GM18909 (cell line): ENCODE results near the gene PITPNM3.
"Not testable (repeated sequence)": the region's sequence is repeated elsewhere in the genome, so short reads cannot be mapped to it uniquely, and the experiment has no call there.

Experiments
- ATAC-seq: cut with Tn5 transposase; IDR thresholded peaks from one replicate; pipeline ENCODE4 v1.9.1; 2021; ENCODE audit warnings: mild to moderate bottlenecking; ENCODE audit not compliant: unreplicated experiment, poor library complexity

Gene PITPNM3

DNA sequence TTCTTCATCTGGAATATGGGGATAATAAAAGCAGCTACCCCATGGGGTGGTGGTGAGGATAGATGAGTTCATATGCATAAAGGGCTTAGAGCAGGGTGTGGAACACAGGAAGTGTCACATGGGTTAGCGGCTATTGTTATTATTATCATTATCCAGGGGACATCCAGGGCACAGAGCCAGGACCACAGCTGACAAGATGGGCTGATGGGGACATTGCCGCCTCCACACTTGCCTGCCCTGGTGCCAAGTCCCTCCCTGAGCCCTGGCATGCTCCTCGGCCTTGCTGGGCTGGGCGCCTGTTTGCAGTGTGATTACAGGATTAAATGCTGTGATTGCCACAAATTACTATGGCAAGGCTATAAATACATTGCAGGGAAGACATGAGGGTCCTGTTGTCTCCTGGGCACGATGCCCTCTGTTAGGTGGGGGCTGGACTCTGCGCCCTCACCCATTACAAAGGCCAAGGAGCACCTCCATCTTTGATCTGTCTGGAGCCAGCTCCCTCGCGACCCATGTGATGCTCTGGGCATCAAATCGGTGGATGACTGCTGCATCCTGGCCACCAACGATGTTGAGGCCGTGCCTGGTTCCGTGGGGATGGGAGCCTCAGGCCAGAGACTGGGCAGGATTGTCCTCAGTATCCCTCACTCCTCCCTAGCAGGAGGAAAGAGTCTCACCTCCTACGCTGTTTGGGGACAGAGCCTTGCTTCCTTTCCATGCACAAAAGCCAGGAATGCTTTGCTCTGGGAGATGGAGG lies 68.9 kb downstream of the PITPNM3 start:
- no peak for ATAC-seq

DNA sequence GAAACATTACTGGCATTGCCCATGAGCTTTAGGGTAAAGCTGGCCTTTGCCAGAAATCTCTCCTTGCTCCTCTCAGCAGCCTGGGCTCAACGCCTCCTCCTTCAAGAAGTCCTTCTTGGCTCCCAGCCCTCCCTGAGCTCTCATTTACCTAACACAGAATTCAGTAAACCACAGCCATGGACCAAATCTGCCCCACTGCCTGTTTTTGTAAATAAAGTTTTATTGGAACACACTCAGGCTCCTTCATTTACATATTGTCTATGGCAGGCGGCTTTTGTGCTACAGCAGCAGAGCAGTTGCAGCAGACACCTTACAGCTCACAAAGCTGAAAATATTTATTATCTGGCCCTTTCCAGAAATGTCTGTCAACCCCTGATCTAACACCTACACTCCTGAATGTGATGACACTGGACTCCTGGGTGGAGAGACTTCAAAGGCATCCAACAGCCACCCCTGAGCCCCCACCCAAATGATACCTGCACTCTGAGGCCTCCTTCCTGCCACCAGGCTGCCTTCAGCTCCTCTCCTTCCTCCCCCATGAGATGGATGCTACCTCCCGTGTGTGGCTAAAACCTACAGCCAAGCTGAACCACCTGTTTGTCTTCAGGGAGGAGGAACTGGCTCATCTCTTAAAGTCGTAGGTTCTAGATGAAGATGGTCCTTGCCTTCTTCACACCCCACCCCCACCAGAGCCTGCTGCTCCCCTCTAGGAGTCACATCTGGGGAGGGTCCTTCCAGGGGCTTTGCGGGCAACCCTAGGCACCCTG lies 70.5 kb downstream of the PITPNM3 start:
- no peak for ATAC-seq

DNA sequence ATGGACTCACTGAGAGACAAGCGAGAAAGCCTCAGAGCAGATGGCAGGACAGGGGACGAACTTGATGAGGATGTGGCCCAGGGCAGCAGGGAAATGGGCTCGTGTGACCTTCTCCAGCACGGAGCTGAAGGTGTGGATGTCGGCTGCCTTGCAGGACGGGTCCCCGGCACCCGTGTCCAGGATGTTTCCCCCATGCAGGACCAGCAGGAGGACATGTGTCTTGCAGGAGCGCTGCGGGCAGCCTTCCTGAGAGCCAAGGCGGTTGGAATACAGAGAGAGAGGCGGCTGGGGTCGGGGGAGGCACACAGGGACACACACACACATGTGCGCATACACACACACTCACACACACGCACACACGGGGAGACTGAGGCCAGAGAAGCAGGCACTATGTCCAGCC lies 72.8 kb downstream of the PITPNM3 start:
- no peak for ATAC-seq

DNA sequence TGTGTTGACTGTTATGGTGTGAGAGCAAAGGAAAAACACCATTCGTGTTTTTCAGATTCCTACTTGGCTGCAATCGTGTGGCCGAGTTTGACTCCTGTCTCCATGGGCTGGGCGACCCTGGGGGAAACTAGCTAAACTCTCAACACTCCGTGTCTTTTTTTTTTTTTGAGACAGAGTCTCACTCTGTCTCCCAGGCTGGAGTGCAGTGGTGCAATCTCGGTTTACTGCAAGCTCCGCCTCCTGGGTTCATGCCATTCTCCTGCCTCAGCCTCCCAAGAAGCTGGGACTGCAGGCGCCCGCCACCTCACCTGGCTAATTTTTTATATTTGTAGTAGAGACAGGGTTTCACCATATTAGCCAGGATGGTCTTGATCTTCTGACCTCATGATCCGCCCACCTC lies 73.6 kb downstream of the PITPNM3 start:
- ATAC-seq: not testable (repeated sequence)

DNA sequence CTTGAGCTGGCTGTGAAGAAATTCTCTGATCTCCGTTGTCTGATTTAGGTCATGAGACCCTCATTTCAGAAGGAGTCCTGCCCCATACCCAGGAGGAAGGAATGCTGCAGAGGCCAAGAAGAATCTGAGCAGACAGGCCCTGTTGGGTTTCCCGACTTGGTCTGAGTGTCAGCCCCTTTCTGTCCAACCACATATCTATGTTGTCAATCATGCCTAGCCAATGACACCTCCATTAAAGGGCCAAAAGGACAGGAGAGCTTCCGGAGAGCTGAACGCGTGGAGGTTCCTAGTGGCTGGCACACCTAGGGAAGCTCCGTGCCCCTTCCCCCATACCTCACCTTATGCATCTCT lies 74.3 kb downstream of the PITPNM3 start:
- no peak for ATAC-seq

DNA sequence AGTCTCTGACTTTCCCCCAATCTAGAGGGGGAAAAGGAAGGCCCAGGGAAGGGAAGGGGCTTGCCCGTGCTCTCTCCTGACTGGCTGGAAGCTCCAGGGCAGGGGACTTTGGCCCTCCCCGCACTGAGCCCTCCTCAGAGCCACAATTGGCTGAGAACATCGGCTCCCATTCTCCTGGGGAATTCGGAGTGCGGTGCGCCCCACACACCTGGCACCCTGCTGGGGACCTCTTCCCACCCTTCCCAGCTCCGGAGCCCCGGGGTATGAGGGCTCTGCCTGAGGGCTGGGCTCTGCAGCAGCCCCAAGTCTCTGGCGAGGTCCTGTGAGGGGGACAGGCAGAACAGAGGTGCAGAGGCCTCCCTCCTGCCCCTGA lies 76.1 kb downstream of the PITPNM3 start:
- no peak for ATAC-seq

DNA sequence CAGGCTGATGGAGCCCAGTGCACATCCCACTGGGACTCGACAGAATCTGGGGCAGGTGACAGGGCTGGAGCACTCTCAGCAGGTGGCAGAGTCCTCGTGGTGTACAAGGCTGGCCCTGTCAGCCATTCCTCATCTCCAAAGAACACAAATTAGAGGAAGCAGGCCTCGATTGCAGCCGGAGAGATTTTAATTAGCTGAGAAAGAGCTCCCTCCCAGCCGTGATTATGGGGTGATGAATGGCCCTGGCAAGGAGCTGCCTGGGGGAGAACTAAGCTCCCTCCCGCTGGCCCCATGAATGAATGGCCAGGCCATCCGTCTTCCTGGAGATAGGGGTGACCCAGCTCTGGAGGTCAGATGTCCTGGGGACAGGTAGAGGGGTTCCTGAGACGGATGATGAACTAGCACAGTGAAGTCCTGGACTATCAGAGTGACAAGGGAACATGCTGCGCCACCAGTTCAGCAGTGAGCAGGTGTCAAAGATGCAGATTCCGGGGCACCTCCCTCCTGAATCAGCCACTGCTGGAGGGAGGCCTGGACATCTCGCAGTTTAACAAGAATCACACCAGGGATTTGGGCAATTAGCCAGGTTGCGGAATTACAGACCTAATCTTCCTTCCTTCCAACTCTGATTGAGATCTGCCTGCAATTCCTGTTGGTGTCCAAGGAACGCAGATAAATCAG lies 76.6 kb downstream of the PITPNM3 start:
- no peak for ATAC-seq

DNA sequence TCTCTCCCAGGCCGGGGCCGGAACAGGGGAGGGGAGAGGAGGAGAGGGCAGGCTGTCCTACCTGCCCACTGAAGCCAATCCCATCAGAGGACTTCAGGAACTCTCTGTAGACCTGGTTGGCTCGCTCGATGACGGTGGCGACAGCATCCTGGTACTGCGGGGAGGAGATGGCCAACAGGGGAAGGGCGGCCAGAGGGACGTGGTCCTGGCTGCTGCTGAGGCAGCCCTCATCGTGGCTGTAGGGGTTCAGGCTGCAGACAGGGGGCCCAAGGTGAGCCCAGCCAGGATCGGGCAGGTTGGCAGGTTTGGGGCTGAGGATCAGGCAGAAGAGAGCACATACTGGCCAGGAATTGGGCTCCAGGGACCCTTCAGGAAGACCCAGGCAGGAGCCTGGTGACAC lies 77.9 kb downstream of the PITPNM3 start:
- no peak for ATAC-seq

DNA sequence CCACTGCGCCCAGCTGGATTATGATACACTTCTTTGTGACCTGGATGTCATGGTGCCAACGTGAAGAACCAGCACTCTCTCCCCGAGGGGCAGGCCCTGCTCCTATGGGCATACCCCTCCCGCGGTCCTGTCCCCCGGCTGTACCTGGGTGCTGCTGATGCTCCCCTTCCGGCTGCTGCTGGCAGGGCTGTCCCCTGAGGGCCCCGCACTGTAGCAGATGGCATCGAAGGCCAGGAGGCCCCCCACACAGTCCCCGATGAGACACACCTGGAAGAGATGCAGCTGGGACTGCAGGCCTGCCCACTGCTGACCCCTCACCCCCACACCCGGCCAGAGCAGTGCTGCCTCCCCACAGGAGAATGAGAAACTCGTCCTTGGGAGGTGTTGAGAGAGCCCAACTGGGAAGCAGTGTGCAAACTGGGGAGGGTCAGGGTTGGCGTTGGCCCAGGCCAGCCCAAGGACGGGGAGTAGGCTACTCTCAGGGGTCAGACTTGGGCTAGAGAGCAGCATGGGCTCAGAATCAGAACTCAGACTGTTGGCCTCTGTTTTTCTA lies 78.4 kb downstream of the PITPNM3 start:
- ATAC-seq: no peak

DNA sequence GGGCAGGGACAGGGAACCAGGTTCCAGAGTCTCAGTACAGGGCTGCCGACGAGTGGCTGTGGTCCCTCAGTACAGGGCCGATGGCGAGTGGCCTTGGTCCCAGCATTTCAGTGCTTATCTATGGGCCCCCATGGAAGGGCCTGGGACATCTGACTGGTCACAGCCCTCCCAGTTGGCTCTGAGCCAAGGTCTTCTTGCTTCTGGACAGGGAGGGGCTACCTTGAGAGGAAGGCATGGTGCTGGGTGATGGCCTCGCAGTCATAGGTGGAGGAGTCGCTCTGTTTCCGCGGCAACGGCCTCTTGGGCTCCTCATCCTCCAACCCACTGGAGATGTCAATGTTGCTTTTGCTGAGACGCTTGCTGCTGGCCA lies 79.6 kb downstream of the PITPNM3 start:
- ATAC-seq: no peak

DNA sequence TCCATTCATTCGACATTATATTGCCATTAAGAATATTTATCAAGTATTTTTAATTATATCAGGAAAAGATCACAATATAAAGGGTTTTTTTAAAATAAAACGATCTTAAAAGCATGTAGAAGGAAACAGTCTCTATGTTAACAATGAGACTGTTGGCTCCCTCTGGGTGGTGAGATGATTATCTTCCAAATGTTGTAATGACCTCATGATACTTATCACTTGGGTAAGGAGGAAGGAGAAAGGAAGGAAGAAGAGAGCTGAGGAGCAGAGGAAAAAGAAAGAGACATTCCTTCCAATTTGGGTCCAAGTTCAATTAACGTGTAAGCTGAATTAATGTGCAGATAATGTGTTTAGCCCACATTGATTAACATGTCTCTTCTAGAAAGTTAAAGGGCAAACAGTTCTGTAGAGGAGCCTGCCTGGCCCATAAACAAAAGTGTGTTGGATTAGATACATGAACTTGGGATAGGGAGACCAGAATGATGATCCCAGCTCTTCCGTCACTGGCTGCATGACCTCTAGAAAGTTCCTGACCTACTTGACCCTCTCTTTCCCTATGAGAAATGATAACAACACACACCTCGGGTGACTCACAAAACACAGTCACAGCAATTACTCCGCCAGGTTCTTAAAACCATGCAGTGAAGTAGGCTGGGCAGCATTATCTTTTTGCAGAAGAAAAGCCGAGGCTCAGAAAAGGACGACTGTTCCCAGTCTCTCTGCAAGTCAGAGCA lies 80.1 kb downstream of the PITPNM3 start:
- ATAC-seq: no peak

DNA sequence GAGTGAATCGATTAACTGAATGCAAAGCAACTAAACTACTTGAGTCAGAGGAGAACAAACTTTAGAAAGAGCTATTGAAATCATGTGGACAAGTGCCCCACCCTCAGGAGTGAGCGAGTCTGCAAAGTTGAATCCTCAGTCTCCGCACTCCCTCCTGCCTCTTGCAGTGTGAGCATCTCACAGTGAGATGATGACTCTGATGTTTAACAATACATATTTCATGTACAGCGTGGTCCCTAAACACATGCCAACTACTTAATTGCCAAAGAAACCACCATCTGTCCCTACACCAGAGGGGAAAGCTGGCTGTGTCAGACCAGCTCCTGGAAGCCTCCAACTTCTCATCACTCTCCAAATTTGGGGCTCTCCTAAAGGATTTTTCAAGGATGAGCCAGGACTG lies 80.9 kb downstream of the PITPNM3 start:
- no peak for ATAC-seq

DNA sequence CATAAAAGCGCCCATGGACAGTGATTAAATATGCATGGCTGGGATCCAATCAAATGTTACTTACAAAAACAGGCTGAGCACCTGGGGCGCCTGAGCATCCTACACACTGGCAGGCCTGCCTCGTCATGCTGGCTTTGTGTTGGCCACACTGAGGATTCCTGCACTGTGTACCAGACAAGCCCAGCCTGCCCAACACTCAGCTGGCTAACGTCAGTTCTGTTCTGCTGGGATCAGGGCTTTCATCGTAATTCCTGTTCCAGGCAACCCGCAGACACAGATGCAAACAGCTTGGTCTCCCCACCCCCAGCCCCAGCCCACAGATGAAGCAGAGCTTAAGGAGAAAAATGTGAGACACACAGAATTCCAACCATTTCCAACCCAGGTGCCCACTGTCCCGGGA lies 81.4 kb downstream of the PITPNM3 start:
- ATAC-seq: no peak

DNA sequence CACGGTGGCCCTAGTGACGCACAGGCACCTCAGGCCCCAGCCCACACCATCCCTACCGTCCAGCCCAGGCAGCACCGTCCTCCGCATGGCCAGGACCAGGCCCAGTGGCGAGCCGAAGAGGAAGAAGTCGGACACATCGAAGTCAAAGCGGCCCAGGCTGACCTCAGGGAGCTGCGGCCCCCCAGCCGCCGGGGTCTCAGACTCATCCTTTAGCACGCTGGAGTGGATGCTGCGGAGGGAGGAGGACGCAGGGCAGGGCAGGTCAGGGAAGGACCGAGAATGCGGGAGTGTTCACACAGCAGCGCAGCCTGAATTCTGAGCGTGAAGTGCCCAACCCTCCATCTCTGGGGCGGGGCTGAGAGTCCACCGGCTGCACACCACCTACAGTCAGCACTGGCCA lies 82.0 kb downstream of the PITPNM3 start:
- ATAC-seq: no peak

DNA sequence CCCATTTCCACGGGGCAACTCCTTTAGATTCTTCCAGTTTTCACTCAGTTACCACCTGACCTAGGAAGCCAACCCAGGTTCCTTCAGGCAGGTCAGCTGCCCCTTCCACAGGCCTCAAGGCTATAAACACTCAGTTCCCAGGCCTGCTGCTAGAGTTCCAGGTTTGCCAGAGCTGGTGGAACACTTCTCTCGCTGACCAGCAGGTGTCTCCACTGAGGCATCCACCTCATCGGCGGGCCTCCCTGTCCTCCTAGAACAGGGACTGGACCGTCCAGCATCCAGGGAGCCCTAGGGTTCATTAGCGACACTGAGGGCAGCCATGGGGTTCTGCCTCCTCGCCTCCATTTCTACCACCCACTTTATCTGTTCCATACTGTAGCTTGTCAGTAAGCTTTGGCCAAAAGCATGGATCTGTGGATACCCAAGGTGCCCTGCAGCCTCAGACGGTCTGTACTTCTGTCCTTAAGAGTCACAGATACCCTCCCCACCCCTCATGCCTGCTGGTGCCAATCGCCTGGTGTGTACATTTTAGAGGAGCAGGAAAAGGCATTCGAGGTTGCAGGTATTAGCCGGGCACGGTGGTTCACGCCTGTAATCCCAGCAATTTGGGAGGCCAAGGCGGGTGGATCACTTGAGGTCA lies 83.1 kb downstream of the PITPNM3 start:
- no peak for ATAC-seq

DNA sequence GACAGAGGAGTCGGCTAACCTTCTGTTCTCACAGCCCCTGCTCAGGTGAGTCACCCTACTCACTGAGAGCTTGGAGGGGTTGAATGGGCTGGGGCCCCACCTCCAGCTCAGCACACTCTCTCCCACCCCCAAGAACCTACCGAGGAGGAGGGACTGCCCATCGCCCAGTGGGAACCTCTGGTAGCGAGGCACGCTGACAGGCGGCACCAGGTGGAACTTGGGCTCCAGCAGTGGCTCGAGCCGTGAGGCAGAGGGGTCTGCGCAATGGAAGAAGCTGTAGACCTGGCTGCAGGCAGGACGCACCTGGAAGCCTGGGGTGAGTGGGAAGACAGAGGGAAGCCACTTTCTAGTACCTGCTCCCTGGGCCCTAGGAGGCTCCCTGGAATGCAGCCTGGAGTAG lies 83.8 kb downstream of the PITPNM3 start:
- ATAC-seq: no peak

DNA sequence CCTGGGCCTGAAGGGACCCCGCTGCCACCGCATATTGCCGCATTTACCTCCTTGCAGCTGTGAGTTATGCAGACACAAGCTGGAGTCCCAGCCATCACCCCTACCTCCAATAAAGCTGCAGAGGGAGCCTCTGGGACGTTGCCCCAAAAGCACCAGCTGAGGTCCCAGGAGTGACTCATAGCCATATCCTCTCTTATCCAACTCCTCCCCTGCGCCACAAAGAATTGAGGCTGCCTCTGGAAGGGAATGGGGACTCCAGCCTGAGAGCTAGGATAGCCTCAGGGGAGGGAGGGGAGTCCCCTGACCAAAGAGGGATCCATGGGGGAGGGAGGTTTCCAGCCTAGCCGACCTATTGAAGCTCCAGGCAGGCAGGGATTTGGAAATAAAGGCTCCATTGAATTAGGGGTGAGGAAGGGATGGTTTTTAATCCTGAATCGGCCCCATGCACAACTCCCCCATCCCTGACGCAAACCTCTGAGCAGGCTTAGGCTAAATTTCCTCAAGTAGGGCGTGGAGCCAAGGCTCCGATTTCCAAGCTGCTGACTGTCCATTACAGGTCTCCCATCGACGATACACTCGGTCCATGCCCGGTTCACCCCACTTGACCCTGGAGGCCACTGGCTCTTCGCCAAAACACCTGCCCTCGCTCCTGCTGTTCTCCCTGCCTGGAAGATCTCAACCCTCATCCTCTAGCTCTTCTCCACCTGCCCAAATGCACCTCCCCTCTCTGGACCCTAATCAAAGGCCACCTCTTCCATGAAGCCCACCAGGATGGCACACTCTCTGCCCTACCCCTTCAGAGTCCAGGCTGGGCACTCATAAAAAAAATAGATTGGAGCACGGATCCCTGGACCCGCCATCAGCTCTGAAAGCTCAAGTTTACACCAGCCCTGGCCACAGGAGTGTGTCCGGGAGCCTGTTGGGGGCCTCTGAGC lies 84.6 kb downstream of the PITPNM3 start:
- no peak for ATAC-seq

DNA sequence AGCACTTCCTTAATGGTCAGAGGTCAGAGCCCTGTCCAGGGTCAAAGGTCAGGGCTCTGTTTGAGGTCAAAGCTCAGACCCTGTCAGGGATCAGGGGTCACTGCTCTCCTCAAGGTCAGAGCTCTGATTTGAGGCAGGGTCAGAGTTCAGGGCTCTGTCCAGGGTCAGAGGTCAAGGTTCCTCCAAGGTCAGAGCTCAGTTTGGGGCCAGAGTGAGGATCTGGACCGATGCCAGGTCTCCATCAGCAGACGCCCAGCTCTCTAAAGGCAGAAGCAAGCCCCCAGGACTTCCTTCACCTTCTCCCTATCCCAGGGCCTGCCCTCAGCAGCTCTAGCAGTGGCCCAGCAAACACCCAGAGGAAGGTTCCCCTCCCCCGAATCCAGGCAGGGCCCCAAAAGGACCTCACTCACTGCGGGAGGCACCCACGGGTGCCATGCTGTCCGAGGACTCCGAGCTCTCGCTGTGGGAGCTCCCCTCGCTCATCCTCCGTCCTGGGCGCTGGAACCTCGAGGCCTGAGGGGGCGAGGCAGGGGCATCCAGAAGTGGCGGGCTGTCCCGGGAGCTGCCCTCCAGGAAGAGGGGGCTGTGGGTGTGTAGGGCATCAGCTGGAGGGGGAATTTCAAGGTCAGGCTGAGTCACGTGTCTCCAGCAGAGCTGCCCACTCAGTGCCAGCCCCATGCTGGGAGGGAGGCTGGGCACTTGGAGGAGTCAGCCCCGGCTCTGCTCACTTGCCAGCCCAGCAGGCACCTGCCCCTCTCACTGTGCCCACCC lies 85.4 kb downstream of the PITPNM3 start:
- ATAC-seq: no peak
